ENCODE data around the gene CD36.

CD36 gene

DNA sequence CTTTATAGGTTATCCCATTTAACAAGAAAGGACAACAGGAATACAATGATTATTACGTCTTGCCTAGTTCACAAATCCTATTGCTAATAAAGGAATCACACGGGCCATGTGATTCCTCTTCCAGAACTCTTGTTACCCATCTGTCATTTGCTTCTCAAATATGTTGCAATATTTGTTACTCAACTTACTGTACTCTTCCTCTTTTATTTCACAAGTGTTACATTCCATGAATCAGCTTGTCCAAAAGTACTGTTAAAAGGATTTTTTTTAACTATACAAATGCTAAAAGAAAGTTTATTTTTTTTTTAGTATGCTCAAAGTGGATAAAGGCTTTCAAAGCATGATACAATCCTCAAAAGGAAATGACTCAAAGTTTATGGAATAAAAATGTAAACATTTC lies 3.9 kb upstream of the CD36 start:
- H3K9ac ChIP-seq (ENCODE audit: low read length), result no peak overlapping the region
- no peak overlapping the region for H3K27ac ChIP-seq (ENCODE audit: low read length)
- no peak for DNase-seq

DNA sequence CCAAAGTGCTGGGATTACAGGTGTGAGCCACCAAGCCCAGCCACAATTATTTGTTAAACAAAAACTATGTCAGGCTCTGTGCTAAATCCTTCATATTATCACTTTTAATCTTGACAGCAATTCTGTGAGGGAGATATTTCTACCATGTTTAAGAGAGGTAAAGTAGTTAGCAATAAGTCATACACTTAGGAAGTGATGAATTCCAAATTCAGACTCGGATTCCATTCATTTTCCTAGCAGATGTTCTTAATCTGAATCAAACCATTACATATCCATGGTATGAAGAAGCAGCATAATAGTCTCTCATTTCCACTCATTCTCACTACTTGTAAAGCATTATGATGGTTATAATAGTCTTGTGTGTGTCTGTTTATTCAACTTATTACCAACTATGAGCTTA lies 2.9 kb upstream of the CD36 start:
- TF ChIP-seq EZH2 (optimal IDR thresholded peaks at IDR 0.05; ENCODE audit: low read depth, low read length) (no peak), EZH2phosphoT487 (IDR thresholded peaks at IDR 0.05; ENCODE audit: low read length) (no peak)
- TF ChIP-seq, protein P1, sequence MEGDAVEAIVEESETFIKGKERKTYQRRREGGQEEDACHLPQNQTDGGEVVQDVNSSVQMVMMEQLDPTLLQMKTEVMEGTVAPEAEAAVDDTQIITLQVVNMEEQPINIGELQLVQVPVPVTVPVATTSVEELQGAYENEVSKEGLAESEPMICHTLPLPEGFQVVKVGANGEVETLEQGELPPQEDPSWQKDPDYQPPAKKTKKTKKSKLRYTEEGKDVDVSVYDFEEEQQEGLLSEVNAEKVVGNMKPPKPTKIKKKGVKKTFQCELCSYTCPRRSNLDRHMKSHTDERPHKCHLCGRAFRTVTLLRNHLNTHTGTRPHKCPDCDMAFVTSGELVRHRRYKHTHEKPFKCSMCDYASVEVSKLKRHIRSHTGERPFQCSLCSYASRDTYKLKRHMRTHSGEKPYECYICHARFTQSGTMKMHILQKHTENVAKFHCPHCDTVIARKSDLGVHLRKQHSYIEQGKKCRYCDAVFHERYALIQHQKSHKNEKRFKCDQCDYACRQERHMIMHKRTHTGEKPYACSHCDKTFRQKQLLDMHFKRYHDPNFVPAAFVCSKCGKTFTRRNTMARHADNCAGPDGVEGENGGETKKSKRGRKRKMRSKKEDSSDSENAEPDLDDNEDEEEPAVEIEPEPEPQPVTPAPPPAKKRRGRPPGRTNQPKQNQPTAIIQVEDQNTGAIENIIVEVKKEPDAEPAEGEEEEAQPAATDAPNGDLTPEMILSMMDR (IDR thresholded peaks at IDR 0.05; ENCODE audit: low read length), result no peak
- H3F3A ChIP-seq (ENCODE audit: insufficient read depth, low read length), result no peaks in the 10 kb centered on the region
- H3K4me2 ChIP-seq (ENCODE audit: low read depth, low read length), result no peak overlapping the region
- no peak for DNase-seq
- no peaks in the 10 kb centered on the region for H3K9me2 ChIP-seq (replicated peaks; ENCODE audit: insufficient read depth, low read length)
- H3K27me3 ChIP-seq (replicated peaks; ENCODE audit: insufficient read depth, low read length), result no peaks in the 10 kb centered on the region
- no peak overlapping the region for H2AFZ ChIP-seq (ENCODE audit: low read length)
- H3K36me3 ChIP-seq (replicated peaks; ENCODE audit: insufficient read depth, low read length), result no peaks in the 10 kb centered on the region
- no peak overlapping the region for H3K9ac ChIP-seq (ENCODE audit: low read length)
- H3K79me2 ChIP-seq (ENCODE audit: low read length), result no peaks in the 10 kb centered on the region
- no peaks in the 10 kb centered on the region for H3K4me1 ChIP-seq (ENCODE audit: low read length)
- H3K27ac ChIP-seq (ENCODE audit: low read length), result no peak overlapping the region
- no peaks in the 10 kb centered on the region for H3K9me3 ChIP-seq (replicated peaks; ENCODE audit: insufficient read depth, low read length)
- H3K4me3 ChIP-seq (ENCODE audit: low read length), result no peak overlapping the region
- H4K20me1 ChIP-seq (ENCODE audit: insufficient read depth, low read length), result no peaks in the 10 kb centered on the region

More for the DNA sequence above, 3.9 kb upstream of the CD36 start:
- Histone ChIP-seq H3K4me2 (ENCODE audit: low read depth, low read length) (no peak overlapping the region), H3K36me3 (replicated peaks; ENCODE audit: insufficient read depth, low read length) (no peaks in the 10 kb centered on the region), H3K79me2 (ENCODE audit: low read length) (no peaks in the 10 kb centered on the region), H4K20me1 (ENCODE audit: insufficient read depth, low read length) (no peaks in the 10 kb centered on the region), H3K9me2 (replicated peaks; ENCODE audit: insufficient read depth, low read length) (no peaks in the 10 kb centered on the region), H3K4me1 (ENCODE audit: low read length) (no peaks in the 10 kb centered on the region), H3K4me3 (ENCODE audit: low read length) (no peak overlapping the region), H2AFZ (ENCODE audit: low read length) (no peak overlapping the region), H3K9me3 (replicated peaks; ENCODE audit: insufficient read depth, low read length) (no peaks in the 10 kb centered on the region), H3K27me3 (replicated peaks; ENCODE audit: insufficient read depth, low read length) (no peaks in the 10 kb centered on the region), H3F3A (ENCODE audit: insufficient read depth, low read length) (no peaks in the 10 kb centered on the region)
- TF ChIP-seq EZH2 (optimal IDR thresholded peaks at IDR 0.05; ENCODE audit: low read depth, low read length) (no peak), EZH2phosphoT487 (IDR thresholded peaks at IDR 0.05; ENCODE audit: low read length) (no peak)
- TF ChIP-seq, protein P1 (IDR thresholded peaks at IDR 0.05; ENCODE audit: low read length), result no peak

DNA sequence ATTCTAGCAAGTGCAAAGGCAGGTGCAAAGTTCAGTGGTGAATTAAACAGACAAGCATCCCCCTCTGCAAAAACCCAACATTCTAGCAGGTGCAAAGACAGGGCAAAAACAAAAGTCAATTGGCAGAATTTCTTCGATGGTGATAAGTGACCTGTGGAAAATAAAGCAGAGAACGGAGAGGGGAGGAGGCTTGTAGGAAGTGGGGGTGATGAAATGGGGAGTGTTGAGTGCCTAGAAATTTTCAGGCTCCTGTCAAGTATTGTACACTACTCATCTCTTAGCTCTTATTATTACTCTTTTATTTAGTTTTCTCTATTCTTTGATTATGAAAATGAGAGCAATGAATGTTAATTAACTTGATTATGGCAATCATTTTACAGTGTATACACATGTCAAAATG lies 2.4 kb upstream of the CD36 start:
- Histone ChIP-seq H2AFZ (ENCODE audit: low read length) (no peak overlapping the region), H3F3A (ENCODE audit: insufficient read depth, low read length) (no peaks in the 10 kb centered on the region), H3K36me3 (replicated peaks; ENCODE audit: insufficient read depth, low read length) (no peaks in the 10 kb centered on the region), H3K27ac (ENCODE audit: low read length) (no peak overlapping the region), H4K20me1 (ENCODE audit: insufficient read depth, low read length) (no peaks in the 10 kb centered on the region), H3K9me2 (replicated peaks; ENCODE audit: insufficient read depth, low read length) (no peaks in the 10 kb centered on the region), H3K27me3 (replicated peaks; ENCODE audit: insufficient read depth, low read length) (no peaks in the 10 kb centered on the region), H3K79me2 (ENCODE audit: low read length) (no peaks in the 10 kb centered on the region), H3K4me1 (ENCODE audit: low read length) (no peaks in the 10 kb centered on the region), H3K9me3 (replicated peaks; ENCODE audit: insufficient read depth, low read length) (no peaks in the 10 kb centered on the region), H3K4me2 (ENCODE audit: low read depth, low read length) (no peak overlapping the region), H3K9ac (ENCODE audit: low read length) (no peak overlapping the region), H3K4me3 (ENCODE audit: low read length) (no peak overlapping the region)
- TF ChIP-seq, protein P1 (IDR thresholded peaks at IDR 0.05; ENCODE audit: low read length), result no peak
- TF ChIP-seq EZH2phosphoT487 (IDR thresholded peaks at IDR 0.05; ENCODE audit: low read length) (no peak), EZH2 (optimal IDR thresholded peaks at IDR 0.05; ENCODE audit: low read depth, low read length) (no peak)
- DNase-seq, result no peak

Data from MM.1S (cell line).